ENCODE measurements around the gene UNC93B1.
"Not testable (repeated sequence)": the region's sequence is repeated elsewhere in the genome, so short reads cannot be mapped to it uniquely, and the experiment has no call there.

UNC93B1 gene

DNA sequence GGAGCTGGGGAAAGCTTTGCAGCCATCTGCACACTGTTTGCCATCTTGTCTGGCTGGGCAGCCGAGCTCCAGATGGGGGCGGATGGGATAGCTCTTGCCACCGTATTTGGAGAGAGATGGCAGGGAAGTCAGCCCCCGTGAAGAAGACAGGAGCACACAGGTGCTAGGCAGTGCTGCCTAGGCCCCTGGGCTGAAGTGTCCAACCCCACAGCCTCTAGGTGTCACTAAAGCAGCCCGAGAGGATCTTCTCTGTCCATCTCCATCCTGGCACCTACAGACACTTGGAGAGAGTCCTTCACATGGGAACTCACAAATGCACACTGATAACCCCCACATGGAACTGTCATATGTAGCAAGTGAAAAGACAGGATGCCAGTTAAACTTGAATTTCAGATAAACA lies 60.5 kb downstream of the UNC93B1 start:
- WGBS, 2 experiments (ENCODE audit: insufficient coverage in 2 of 2), result 50% methylated on average over 1 of the region's 5 CpGs; no CpG with 5 or more reads in 1 of the 2 experiments
- H3K4me1 ChIP-seq (ENCODE audit: control insufficient read depth, insufficient read depth, low read length, poor library complexity, severe bottlenecking); H3K36me3 ChIP-seq (ENCODE audit: control insufficient read depth, insufficient read depth, low read length); H3K4me3 ChIP-seq (ENCODE audit: extremely low read depth, insufficient read depth, low read length, poor library complexity, severe bottlenecking); H3K27ac ChIP-seq (ENCODE audit: low read depth, low read length, severe bottlenecking); H3K9me3 ChIP-seq (ENCODE audit: control insufficient read depth, low read length): not testable (repeated sequence)
